K562 (cell line): ENCODE results near the gene DSC1. TPM values are rescaled to one million over a fixed set of nuclear protein-coding genes. Genes with fewer than 3 reads are reported as not detected.

Experiments used
- ATAC-seq: fragments of 200-7000 bp; cut with Tn5 transposase; 3 replicates; pipeline ENCODE4 v1.9.1; 2020; ENCODE audit warnings: moderate library complexity
- BruUV-seq: library from RNA; stranded (reverse); fragments of 400-500 nt; replicated peaks from 2 replicates; lab custom pipeline; 2021; lab: Mats Ljungman, UMichigan
- CTCF ChIA-PET: fragments of 300-600 bp; formaldehyde crosslinking; extraction: SDS; loops from one replicate; lab custom pipeline; 2021; ENCODE audit warnings: low intra/inter-chr PET ratio; lab: Yijun Ruan, JAX
- POLR2A ChIA-PET: fragments of 300-600, 350-650 bp; sonication (Branson Sonifier 250); formaldehyde crosslinking; extraction: SDS; loops from one replicate; lab custom pipeline; 2021; ENCODE audit warnings: antibody characterized with exemption, inconsistent platforms; lab: Yijun Ruan, JAX
- DNase-seq, 4 experiments: peaks; one replicate each; pipeline versions ENCODE4 v3.0.0 to v3.0.0-alpha.2; 2011 to 2018; ENCODE audit warnings: low spot score in 3 of 4, mixed read lengths in 3 of 4; ENCODE audit errors: extremely low read depth in 1 of 4
- FAIRE-seq: peaks from 2 replicates; lab custom pipeline; 2011; peaks lifted over from hg19 to GRCh38; lab: Jason Lieb, UNC
- H2AFZ ChIP-seq: 2 replicates; pipeline ENCODE4 v1.6.0; 2011; ENCODE audit warnings: low read depth, low read length, control low read depth, inconsistent platforms
- H3K27ac ChIP-seq: fragments of 200-600 bp; 3 replicates; pipeline ENCODE4 v1.8.0; 2011; ENCODE audit warnings: low read depth, mild to moderate bottlenecking, control low read depth, inconsistent platforms, low read length, moderate library complexity, mixed read lengths; ENCODE audit errors: extremely low read depth
- H3K27me3 ChIP-seq, 2 experiments: fragments of 300-600 bp in 1 of 2; 2 replicates in 1 of 2; 3 replicates in 1 of 2; pipeline versions ENCODE4 v1.6.0 to v1.8.0; 2011; ENCODE audit warnings: inconsistent platforms in 2 of 2, low read length in 2 of 2, mild to moderate bottlenecking in 1 of 2, mixed read lengths in 1 of 2, moderate library complexity in 1 of 2; ENCODE audit not compliant: control insufficient read depth in 2 of 2, insufficient read depth in 2 of 2
- H3K36me3 ChIP-seq: fragments of 300-600 bp; 3 replicates; pipeline ENCODE4 v1.8.0; 2011; ENCODE audit warnings: mild to moderate bottlenecking, low read length, inconsistent platforms; ENCODE audit not compliant: control insufficient read depth, insufficient read depth
- H3K4me1 ChIP-seq, 2 experiments: fragments of 200-600 bp in 1 of 2; replicated peaks in 1 of 2; 2 replicates in 1 of 2; 3 replicates in 1 of 2; pipeline versions ENCODE4 v1.5.1 to v1.8.0; 2011; ENCODE audit warnings: inconsistent platforms in 2 of 2, low read length in 2 of 2, mild to moderate bottlenecking in 1 of 2, mixed read lengths in 1 of 2, moderate library complexity in 1 of 2; ENCODE audit not compliant: control insufficient read depth in 2 of 2, insufficient read depth in 2 of 2
- H3K4me2 ChIP-seq: 2 replicates; pipeline ENCODE4 v1.6.1; 2011; ENCODE audit warnings: low read length, control low read depth, inconsistent platforms, mixed read lengths; ENCODE audit not compliant: insufficient read depth
- H3K4me3 ChIP-seq: fragments of 200-600 bp; sonication (generic), shearing (Covaris generic); 2 replicates; pipeline ENCODE4 v1.5.1; 2016; ENCODE audit warnings: control low read depth, inconsistent platforms
- H3K79me2 ChIP-seq: fragments of 200-600 bp; 3 replicates; pipeline ENCODE4 v1.8.0; 2011; ENCODE audit warnings: low read length, inconsistent platforms; ENCODE audit not compliant: control insufficient read depth, insufficient read depth
- H3K9ac ChIP-seq, 2 experiments: 2 replicates each; pipeline versions ENCODE4 v1.6.0 to v1.6.1; 2011; ENCODE audit warnings: low read depth in 2 of 2, low read length in 2 of 2, control low read depth in 1 of 2, inconsistent platforms in 1 of 2, mild to moderate bottlenecking in 1 of 2, mixed read lengths in 1 of 2; ENCODE audit not compliant: insufficient read depth in 1 of 2
- H3K9me1 ChIP-seq: one replicate; pipeline ENCODE4 v1.6.0; 2011; ENCODE audit warnings: inconsistent platforms, mild to moderate bottlenecking, low read length, moderate library complexity; ENCODE audit not compliant: control insufficient read depth, insufficient read depth
- H3K9me3 ChIP-seq: replicated peaks from 2 replicates; pipeline ENCODE4 v1.5.1; 2011; ENCODE audit warnings: low read depth, low read length, inconsistent platforms; ENCODE audit not compliant: control insufficient read depth, insufficient read depth
- H4K20me1 ChIP-seq: replicated peaks from 2 replicates; pipeline ENCODE4 v1.6.1; 2011; ENCODE audit warnings: low read length, inconsistent platforms, mixed read lengths; ENCODE audit not compliant: control insufficient read depth, insufficient read depth
- CCAR2 ChIP-seq: fragments of 200-400 bp; formaldehyde crosslinking; IDR thresholded peaks from 2 replicates; pipeline ENCODE4 v1.6.1; 2017; ENCODE audit warnings: mild to moderate bottlenecking, low read depth, low read length
- SMAD1 ChIP-seq: fragments of 150-350 bp; IDR thresholded peaks from 2 replicates; pipeline ENCODE4 v1.6.1; 2014; ENCODE audit warnings: low read length, low read depth; ENCODE audit not compliant: partially characterized antibody
- ZC3H8 ChIP-seq: fragments of 450-650 bp; IDR thresholded peaks from 2 replicates; pipeline ENCODE4 v1.6.1; 2017
- ZNF212 ChIP-seq: fragments of 450-650 bp; formaldehyde crosslinking; IDR thresholded peaks from 2 replicates; pipeline ENCODE4 v1.4.0; 2020; ENCODE audit warnings: mild to moderate bottlenecking
- ZNF274 ChIP-seq: IDR thresholded peaks from 2 replicates; pipeline ENCODE4 v1.6.1; 2011; ENCODE audit warnings: low read depth, mild to moderate bottlenecking, low read length, moderate library complexity, borderline replicate concordance
- WGBS: fragments of 100-300 bp; shearing (Covaris generic); methylation state at CpG from one replicate; pipeline ENCODE4 v1.1.6; 2016; ENCODE audit warnings: low coverage, mixed read lengths; ENCODE audit not compliant: insufficient coverage; ENCODE audit errors: missing lambda C conversion rate; 5-methylcytosine and 5-hydroxymethylcytosine counted together
- in situ Hi-C: fragments of 300-500 bp; cut with MboI; formaldehyde crosslinking; loops from 4 replicates; pipeline ENCODE4 v1.15.0; 2018; ENCODE audit warnings: inconsistent platforms, mixed read lengths
- intact Hi-C: fragments of 100-400 bp; cut with micrococcal nuclease; formaldehyde crosslinking; loops from 2 replicates; pipeline ENCODE4 v1.14.2; 2022
- polyA plus RNA-seq, 8 experiments: library from polyadenylated mRNA; depleted of rRNA in 4 of 8; stranded (reverse) in 5 of 8; unstranded in 3 of 8; fragments of >200 nt; fragmentation: Nextera tagmentation in 2 of 8; fragmentation: Illumina TruSeq in 1 of 8; extraction: Ambion mirVana in 2 of 8; extraction: Trizol in 1 of 8; gene quantifications; 2 replicates each; pipeline versions ENCODE4 v1.2.1 to v1.2.3, GENCODE V29; 2011 to 2014; ENCODE audit warnings: inconsistent platforms in 1 of 8, missing spikeins in 1 of 8
- total RNA-seq, 7 experiments: library from RNA; depleted of rRNA in 6 of 7; stranded (reverse); fragments of >200 nt in 6 of 7; fragmentation: Illumina TruSeq in 2 of 7; extraction: Trizol in 2 of 7; gene quantifications; 2 replicates each; pipeline versions ENCODE4 v1.2.1 to v1.2.3, GENCODE V29; 2011 to 2021; ENCODE audit warnings: low replicate concordance in 1 of 7
- TF ChIP-seq, protein P1 (sequence below): fragments of 450-650 bp; IDR thresholded peaks from 2 replicates; pipeline ENCODE4 v1.6.1; 2016

The DSC1 gene
- total and polyA plus RNA-seq, 9 of the 15 experiments (the other 6 are each of a cell fraction or from before 2014, with no cell fraction given) = 0.04 to 0.07 (median 0.05) TPM; not detected in 4

DNA sequence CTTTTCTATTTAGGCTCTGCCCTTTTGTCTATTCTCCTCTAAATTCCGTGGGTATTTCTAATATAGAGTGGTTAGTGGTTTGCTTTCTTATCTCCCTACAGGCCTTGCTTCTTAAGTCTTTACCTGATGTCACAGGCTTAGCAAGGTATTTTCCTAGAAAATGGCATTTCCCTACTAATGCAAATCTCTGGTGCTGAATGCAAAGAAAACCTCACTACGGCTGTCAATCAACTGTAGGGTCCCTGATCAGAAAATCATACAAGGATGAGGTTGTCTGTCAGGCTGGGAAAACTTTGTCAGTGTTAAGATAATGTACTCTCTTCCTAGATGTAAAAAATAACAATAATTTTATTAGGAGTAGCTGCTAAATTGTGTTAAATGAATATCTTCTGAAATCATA lies 27.1 kb upstream of the DSC1 start:
- no peaks in the 10 kb centered on the region for H3K79me2 ChIP-seq
- H3K36me3 ChIP-seq = no peaks in the 10 kb centered on the region
- POLR2A ChIA-PET = no interaction called here
- H3K27ac ChIP-seq = no peak overlapping the region
- H3K4me3 ChIP-seq = no peak overlapping the region
- H3K4me2 ChIP-seq = no peak overlapping the region
- H3K9ac ChIP-seq = no peak overlapping the region
- TF ChIP-seq SMAD1 = no peak
- TF ChIP-seq, protein P1, sequence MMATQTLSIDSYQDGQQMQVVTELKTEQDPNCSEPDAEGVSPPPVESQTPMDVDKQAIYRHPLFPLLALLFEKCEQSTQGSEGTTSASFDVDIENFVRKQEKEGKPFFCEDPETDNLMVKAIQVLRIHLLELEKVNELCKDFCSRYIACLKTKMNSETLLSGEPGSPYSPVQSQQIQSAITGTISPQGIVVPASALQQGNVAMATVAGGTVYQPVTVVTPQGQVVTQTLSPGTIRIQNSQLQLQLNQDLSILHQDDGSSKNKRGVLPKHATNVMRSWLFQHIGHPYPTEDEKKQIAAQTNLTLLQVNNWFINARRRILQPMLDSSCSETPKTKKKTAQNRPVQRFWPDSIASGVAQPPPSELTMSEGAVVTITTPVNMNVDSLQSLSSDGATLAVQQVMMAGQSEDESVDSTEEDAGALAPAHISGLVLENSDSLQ = peak; percentile 54
- BruUV-seq = no TSS peak
- ATAC-seq (no peak), FAIRE-seq (no peak), DNase-seq (no peak)
- H3K9me3 ChIP-seq = no peaks in the 10 kb centered on the region
- in situ Hi-C loops (no loop called here), intact Hi-C loops (no loop called here)
- no peaks in the 10 kb centered on the region for H4K20me1 ChIP-seq
- H2AFZ ChIP-seq = no peak overlapping the region
- no peaks in the 10 kb centered on the region; a peak in 1 of 5 replicates for H3K4me1 ChIP-seq
- no peaks in the 10 kb centered on the region; a peak in 1 of 5 replicates for H3K27me3 ChIP-seq
- no peaks in the 10 kb centered on the region for H3K9me1 ChIP-seq
- CTCF ChIA-PET = no interaction called here
- WGBS = 8% methylated on average over 2 of the region's 2 CpGs

- Histone ChIP-seq H3K9me3 (no peaks in the 10 kb centered on the region), H3K9me1 (no peaks in the 10 kb centered on the region), H2AFZ (no peak overlapping the region), H3K27me3 (no peaks in the 10 kb centered on the region; a peak in 1 of 5 replicates), H4K20me1 (no peaks in the 10 kb centered on the region), H3K4me2 (no peak overlapping the region), H3K4me3 (no peak overlapping the region), H3K9ac (no peak overlapping the region)
- ATAC-seq = no peak; the same call in 2 of the 3 replicates
- no peak for DNase-seq
- WGBS = 7% methylated on average over 4 of the region's 4 CpGs
- FAIRE-seq = no peak
- intact Hi-C loops = no loop called here
- ChIA-PET POLR2A (no interaction called here), CTCF (no interaction called here)
- in situ Hi-C loops = no loop called here
- TF ChIP-seq ZC3H8 = no peak
- no peak for TF ChIP-seq ZNF274
- no peak for TF ChIP-seq CCAR2
- no peak for TF ChIP-seq ZNF212 (CRISPR knock-in tag)
- TF ChIP-seq, all 486 proteins: peak for 0
- Histone ChIP-seq H3K4me1 (no peaks in the 10 kb centered on the region), H3K79me2 (no peaks in the 10 kb centered on the region), H3K27ac (no peak overlapping the region), H3K36me3 (no peaks in the 10 kb centered on the region)
- BruUV-seq = no TSS peak
Measured at GRCh38 chr18:31185186-31185950, 22.7 kb upstream of the DSC1 start.
